Nucleus accumbens (tissue), 56 donors: Measurements from ENCODE around the gene TFR2.
"Not testable (repeated sequence)": the region's sequence is repeated elsewhere in the genome, so short reads cannot be mapped to it uniquely, and the experiment has no call there.

Experiments
- DNase-seq, 56 donors: peaks; one replicate each; lab custom pipeline; 2025; lab: John Stamatoyannopoulos, UW

Gene TFR2

GRCh38 chr7:100679129-100679926 is 38.0 kb upstream of the TFR2 start:
- peak in 13 of 56 donors; percentile 12 to 55 (median 29) for DNase-seq

- peak in 2 of 56 donors; percentile 5 to 28 for DNase-seq
These were observed 37.1 kb upstream of the TFR2 start for GRCh38 chr7:100678291-100678984.

DNA sequence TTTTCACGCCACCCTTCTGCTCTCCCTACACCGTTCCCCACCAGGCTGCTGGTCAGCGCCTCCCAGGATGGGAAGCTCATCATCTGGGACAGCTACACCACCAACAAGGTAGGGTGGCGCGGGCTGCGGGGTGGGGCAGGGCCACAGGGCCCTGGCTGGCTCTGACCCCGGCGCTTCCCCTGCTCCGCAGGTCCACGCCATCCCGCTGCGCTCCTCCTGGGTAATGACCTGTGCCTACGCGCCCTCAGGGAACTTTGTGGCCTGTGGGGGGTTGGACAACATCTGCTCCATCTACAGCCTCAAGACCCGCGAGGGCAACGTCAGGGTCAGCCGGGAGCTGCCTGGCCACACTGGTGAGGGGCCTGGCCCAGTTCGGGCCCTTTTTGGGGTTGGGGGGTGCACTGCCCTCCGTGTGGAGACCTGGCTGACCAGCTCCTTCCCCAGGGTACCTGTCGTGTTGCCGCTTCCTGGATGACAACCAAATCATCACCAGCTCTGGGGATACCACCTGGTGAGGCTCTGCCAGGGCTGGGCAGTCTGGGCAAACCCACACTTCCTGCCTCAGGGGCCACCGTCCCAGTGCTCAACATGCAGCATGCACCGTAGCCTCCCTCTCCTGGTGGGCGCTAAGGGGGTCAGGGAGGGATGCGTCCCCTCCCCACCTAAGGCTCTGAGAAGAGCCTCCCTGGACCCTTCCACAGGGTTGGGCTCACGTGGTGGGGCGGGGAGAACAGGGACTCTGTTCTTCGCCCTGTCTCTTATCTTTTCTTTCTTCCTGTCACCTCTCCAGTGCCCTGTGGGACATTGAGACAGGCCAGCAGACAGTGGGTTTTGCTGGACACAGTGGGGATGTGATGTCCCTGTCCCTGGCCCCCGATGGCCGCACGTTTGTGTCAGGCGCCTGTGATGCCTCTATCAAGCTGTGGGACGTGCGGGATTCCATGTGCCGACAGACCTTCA is 36.2 kb upstream of the TFR2 start:
- DNase-seq = no peak

DNA sequence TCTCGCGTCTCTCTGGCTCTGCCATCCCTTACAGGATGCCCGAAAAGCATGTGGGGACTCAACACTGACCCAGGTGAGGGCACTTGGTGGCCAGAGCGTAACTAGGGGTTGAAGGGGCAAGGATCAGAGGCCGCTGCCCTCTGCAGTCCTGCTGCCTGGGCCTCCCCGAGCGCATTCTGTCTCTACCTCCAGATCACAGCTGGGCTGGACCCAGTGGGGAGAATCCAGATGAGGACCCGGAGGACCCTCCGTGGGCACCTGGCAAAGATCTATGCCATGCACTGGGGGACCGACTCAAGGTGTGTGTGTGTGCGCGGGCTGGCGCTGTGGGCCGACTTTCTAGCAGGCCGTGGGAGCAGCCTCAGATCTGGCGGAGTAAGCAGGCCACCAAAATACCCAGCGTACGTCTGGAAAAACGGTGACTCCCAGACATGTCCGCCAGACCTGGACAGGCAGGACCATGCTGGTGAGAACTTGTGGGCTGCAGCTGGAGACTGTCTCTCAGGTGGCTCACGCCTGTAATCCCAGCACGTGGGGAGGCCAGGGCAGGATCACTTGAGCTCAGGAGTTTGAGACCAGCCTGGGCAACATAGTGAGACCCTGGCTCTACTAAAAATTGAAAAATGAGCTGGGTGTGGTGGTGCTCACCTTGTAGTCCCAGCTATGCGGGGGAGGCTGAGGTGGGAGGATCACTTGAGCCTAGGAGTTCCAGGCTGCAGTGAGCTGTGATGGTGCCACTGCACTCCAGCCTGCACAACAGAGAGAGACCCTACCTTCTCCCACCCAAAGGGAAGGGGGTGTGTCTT is 35.4 kb upstream of the TFR2 start:
- DNase-seq = peak in 2 of 56 donors; percentile 19 to 22

GRCh38 chr7:100675581-100676350 is 34.4 kb upstream of the TFR2 start:
- DNase-seq = peak in 55 of 56 donors; percentile 14 to 96 (median 81)

GRCh38 chr7:100675105-100675451 is 33.7 kb upstream of the TFR2 start:
- peak in 2 of 56 donors; percentile 65 for DNase-seq

GRCh38 chr7:100674411-100675104 is 33.2 kb upstream of the TFR2 start:
- DNase-seq = peak in 15 of 56 donors; percentile 13 to 52 (median 37)

GRCh38 chr7:100673942-100674410 is 32.6 kb upstream of the TFR2 start:
- peak in 26 of 56 donors; percentile 27 to 71 (median 54) for DNase-seq

- DNase-seq = peak; percentile 79 to 100 (median 98)
These were observed 32.1 kb upstream of the TFR2 start, which contains the start of gene GNB2 for GRCh38 chr7:100673302-100673941. Gene GNB2 (plus strand): TSS chr7:100673740. CDS start chr7:100676266, 2,526 bp downstream.

DNA sequence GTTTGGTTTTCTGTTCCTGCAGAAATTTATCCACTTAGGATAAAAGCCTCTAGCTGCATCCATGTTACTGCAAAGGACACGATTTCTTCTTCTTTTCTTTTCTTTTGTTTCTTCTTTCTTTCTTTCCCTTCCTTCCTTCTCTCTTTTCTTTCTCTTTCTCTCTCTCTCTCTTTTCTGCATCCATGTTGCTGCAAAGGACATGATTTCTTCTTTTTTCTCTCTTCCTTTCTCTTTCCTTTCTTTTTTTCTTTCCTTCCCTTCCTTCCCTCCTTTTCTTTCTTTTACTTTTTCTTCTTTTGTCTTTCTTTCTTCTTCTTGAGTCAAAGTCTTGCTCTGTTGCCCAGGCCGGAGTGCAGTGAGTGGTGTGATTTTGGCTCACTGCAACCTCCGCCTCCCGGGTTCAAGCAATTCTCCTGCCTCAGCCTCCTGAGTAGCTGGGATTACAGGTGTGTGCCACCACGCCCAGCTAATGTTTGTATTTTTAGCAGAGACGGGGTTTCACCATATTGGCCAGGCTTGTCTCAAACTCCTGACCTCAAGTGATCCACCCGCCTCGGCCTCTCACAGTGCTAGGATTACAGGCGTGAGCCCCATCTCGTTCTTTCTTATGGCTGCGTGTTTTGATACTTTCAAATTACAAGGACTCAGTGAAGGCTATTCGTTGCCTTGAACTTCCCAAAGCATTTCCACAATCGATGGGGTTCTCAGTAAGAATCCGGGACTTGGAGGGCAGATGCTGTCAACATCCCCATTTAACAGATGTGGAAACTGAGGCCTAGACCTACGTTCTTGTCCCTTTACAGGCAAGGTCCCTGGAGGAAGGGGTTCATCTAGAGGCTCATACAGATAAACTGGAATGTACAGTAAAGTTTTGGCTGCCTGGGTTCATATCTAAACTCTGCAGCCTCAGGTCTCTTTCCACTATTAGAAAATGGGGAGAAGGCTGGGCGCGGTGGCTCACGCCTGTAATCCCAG is 30.3 kb upstream of the TFR2 start:
- DNase-seq = no peak

GRCh38 chr7:100670074-100670473 is 28.7 kb upstream of the TFR2 start:
- DNase-seq = no peak

DNA sequence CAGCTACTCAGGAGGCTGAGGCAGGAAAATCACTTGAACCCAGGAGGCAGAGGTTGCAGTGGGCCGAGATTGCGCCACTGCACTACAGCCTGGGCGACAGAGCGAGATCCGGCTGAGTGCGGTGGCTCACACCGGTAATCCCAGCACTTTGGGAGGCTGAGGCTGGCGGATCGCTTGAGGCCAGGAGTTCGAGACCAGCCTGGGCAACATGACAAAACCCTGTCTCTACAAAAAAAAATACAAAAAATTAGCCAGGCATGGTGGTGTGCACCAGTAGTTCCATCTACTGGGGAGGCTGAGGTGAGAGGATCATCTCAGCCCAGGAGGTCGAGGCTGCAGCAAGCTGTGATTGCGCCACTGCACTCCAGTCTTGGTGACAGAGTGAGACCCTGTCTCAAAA is 27.8 kb upstream of the TFR2 start:
- not testable (repeated sequence) for DNase-seq

DNA sequence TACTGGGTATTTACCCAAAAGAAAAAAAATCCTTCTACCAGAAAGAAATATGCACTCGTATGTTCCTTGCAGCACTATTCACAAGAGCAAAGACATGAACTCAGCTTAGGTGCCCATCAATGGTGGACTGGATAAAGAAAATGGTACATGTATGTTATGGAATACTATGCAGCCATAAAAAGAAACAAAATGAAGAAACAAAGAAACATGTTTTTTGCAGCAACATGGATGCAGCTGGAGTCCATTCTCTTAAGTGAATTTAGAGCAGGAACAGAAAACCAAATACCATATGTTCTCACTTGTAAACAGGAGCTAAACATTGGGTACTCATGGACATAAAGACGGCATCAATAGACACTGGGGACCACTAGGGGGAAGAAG is 26.7 kb upstream of the TFR2 start:
- no peak for DNase-seq

- no peak for DNase-seq
These were observed 26.1 kb upstream of the TFR2 start for GRCh38 chr7:100667331-100668068.

GRCh38 chr7:100665168-100665726 is 23.9 kb upstream of the TFR2 start:
- no peak for DNase-seq
